Measurements from ENCODE around the gene RPS14. TPM values are rescaled to one million over a fixed set of nuclear protein-coding genes. Genes with fewer than 3 reads are reported as not detected.
"Not testable (repeated sequence)": the region's sequence is repeated elsewhere in the genome, so short reads cannot be mapped to it uniquely, and the experiment has no call there.

RPS14 gene
- polyA plus RNA-seq, 3 donors from 2014 or later: 3,321 to 6,011 (median 3,509) TPM

DNA sequence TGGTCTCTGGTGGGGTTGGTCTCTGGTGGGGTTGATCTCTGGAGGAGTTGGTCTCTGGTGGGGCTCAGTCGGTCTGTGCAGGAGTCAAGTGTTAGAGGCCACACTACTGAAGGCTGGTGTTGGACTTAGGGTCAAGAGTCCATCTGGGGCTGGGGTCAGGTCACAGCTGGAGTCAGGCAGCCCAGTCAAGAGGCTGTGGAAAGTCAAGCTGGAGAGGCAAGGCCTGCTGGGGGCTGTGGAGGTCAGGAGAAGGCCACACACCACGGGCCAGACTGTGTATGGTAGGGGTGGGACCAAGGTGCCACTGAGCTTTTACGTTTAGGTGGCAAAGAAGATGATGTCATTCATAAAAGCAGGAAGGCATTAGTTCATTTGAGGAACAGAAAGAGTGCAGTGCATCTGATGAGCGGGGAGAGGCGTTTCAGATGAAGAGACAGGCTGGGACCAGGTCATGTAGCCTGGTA is 20.1 kb downstream of the RPS14 start:
- H3K27ac Mint-ChIP-seq: no peak overlapping the region
- H3K36me3 Mint-ChIP-seq: no peaks in the 10 kb centered on the region
- H3K9me3 Mint-ChIP-seq: no peaks in the 10 kb centered on the region
- DNase-seq: no peak
- H3K4me1 Mint-ChIP-seq: no peaks in the 10 kb centered on the region
- peaks cover 0 to 2% (median 2%) of the 10 kb centered on the region in 3 donors for H3K27me3 Mint-ChIP-seq (ENCODE audit: low read depth in 3 of 3)
- H3K4me3 Mint-ChIP-seq: no peak overlapping the region

- no peak overlapping the region for H3K27ac Mint-ChIP-seq
- no peak overlapping the region for H3K4me3 Mint-ChIP-seq
- H3K9me3 Mint-ChIP-seq: no peaks in the 10 kb centered on the region
- no peaks in the 10 kb centered on the region for H3K4me1 Mint-ChIP-seq
- no peaks in the 10 kb centered on the region for H3K36me3 Mint-ChIP-seq
- DNase-seq: no peak
- H3K27me3 Mint-ChIP-seq (ENCODE audit: low read depth in 3 of 3): peaks cover 0 to 2% (median 2%) of the 10 kb centered on the region in 3 donors
These were observed 20.6 kb downstream of the RPS14 start for GRCh38 chr5:150428978-150429377.

DNA sequence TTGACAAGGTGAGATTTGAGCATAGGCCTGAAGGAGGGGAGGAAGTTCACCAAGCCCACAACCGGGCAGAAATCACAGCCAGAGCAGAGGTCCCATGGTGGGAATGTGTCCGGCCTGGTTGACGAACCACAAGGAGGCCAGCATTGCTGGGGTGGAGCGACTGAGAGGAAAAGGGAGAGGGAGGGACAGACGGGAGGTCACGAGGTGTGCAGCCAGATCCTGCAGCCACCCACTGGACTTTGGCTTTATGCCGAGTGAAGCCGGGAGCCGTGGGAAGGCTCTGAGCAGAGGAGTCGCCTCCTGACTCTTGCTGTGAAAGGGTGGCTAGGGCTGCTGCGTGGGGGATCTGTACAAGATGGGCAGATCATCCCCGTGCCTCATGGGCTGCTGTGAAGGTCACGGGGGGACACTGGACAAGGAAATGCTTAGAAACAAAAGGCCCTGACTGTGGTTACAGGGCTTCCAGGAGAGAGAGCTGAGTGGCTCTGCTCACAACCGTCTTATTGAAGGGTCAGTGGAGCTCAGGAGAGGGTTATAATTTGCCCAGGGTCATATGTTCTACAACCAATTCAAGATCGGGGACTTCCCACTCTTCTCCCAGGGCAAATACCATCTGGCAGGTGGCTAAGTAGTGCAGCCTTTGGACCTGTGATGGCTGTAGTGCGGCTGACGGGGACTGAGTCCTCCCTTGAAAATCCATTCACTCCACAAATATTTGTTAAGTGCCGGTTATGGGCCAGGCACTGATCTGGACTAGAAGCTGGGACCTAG is 21.2 kb downstream of the RPS14 start:
- Mint-ChIP-seq H3K36me3 (no peaks in the 10 kb centered on the region), H3K27ac (no peak overlapping the region), H3K4me3 (no peak overlapping the region), H3K4me1 (no peaks in the 10 kb centered on the region), H3K9me3 (no peaks in the 10 kb centered on the region), H3K27me3 (ENCODE audit: low read depth in 3 of 3) (peaks cover 0 to 2% (median 2%) of the 10 kb centered on the region in 3 donors)
- DNase-seq: no peak

GRCh38 chr5:150426165-150426564 is 23.4 kb downstream of the RPS14 start:
- H3K4me3 Mint-ChIP-seq; H3K36me3 Mint-ChIP-seq; H3K9me3 Mint-ChIP-seq; H3K4me1 Mint-ChIP-seq; H3K27ac Mint-ChIP-seq; DNase-seq; H3K27me3 Mint-ChIP-seq (ENCODE audit: low read depth in 3 of 3): not testable (repeated sequence)

- H3K9me3 Mint-ChIP-seq: no peaks in the 10 kb centered on the region
- H3K27ac Mint-ChIP-seq: no peak overlapping the region
- no peak for DNase-seq
- H3K36me3 Mint-ChIP-seq: no peaks in the 10 kb centered on the region
- H3K4me1 Mint-ChIP-seq: peaks cover 7% of the 10 kb centered on the region in 2 donors
- H3K4me3 Mint-ChIP-seq: no peak overlapping the region
- H3K27me3 Mint-ChIP-seq (ENCODE audit: low read depth in 3 of 3): peaks cover 0 to 2% (median 1%) of the 10 kb centered on the region in 3 donors
These were observed 26.8 kb downstream of the RPS14 start for GRCh38 chr5:150422758-150423157.

DNA sequence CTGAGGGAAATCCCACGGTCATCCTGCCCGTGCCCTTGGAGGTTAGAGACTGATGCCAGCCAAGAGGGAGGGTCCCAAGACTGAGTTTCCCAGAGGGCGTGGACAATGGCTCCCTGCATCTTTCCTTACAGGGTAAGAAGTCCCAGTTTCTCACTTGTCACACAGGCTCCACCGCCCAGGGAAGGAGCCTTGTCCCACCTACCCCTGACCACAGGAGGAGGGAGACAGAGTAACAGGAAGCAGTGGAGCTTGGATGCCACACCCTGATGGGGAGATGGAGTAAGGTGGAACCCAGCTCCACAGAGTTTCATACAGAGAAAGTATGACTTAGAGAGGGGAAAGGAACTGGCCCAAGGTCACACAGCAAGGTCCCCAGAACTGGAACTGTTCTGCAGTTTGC is 27.5 kb downstream of the RPS14 start:
- Mint-ChIP-seq H3K4me3 (no peak overlapping the region), H3K9me3 (no peaks in the 10 kb centered on the region), H3K36me3 (no peaks in the 10 kb centered on the region), H3K4me1 (peaks cover 7% of the 10 kb centered on the region in 2 donors), H3K27me3 (ENCODE audit: low read depth in 3 of 3) (peaks cover 0 to 2% (median 1%) of the 10 kb centered on the region in 3 donors), H3K27ac (peak overlapping the region in 1 of 6 donors; percentile 65)
- no peak for DNase-seq

DNA sequence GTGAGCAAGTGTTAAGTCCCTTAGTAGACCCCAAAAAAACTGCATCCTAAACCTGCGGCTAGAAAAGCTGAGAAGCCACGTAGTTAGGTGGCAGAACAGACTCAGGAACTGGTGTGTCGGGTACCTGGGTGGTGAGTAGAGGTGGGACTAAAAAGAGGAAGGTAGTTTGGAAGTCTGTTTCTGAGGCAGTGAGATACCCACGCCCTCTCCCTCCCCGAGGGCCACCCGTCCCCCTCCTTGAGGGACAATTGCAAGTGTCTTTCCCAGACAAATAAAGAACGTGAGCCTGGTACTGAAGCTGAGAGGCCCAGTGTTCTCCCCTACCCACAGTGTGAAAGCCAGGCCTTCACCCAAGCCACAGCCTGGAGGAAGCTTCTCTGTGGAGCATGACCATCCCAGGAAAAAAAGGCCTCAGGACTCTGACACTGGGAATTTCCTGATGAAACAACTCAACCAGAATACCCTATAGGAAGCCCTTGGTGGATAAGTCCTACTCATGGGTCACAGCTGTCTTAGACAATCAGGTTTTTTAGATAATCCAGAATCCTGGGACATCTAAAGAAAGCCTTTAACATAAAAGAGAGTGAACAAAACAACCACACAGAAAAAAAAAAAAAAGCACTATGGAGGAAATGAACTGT is 29.8 kb downstream of the RPS14 start:
- Mint-ChIP-seq H3K27me3 (ENCODE audit: low read depth in 3 of 3) (peaks cover 0 to 2% (median 1%) of the 10 kb centered on the region in 3 donors), H3K27ac (peak overlapping the region in 4 of 6 donors; percentile 4 to 63 (median 26)), H3K4me1 (peaks cover 13 to 17% of the 10 kb centered on the region in 2 donors), H3K36me3 (no peaks in the 10 kb centered on the region), H3K4me3 (no peak overlapping the region), H3K9me3 (no peaks in the 10 kb centered on the region)
- no peak for DNase-seq

GRCh38 chr5:150413902-150414790 is 35.4 kb downstream of the RPS14 start:
- Mint-ChIP-seq H3K27me3 (ENCODE audit: low read depth in 3 of 3) (peaks cover 13 to 22% (median 15%) of the 10 kb centered on the region in 3 donors), H3K27ac (peak overlapping the region; percentile 98 to 100 (median 99)), H3K4me3 (peak overlapping the region; percentile 66 to 97 (median 92)), H3K4me1 (peaks cover 55 to 60% of the 10 kb centered on the region in 2 donors)
- H3K9me3 Mint-ChIP-seq, H3K36me3 Mint-ChIP-seq: not testable (repeated sequence)
- peak; percentile 40 to 48 (median 47) for DNase-seq

DNA sequence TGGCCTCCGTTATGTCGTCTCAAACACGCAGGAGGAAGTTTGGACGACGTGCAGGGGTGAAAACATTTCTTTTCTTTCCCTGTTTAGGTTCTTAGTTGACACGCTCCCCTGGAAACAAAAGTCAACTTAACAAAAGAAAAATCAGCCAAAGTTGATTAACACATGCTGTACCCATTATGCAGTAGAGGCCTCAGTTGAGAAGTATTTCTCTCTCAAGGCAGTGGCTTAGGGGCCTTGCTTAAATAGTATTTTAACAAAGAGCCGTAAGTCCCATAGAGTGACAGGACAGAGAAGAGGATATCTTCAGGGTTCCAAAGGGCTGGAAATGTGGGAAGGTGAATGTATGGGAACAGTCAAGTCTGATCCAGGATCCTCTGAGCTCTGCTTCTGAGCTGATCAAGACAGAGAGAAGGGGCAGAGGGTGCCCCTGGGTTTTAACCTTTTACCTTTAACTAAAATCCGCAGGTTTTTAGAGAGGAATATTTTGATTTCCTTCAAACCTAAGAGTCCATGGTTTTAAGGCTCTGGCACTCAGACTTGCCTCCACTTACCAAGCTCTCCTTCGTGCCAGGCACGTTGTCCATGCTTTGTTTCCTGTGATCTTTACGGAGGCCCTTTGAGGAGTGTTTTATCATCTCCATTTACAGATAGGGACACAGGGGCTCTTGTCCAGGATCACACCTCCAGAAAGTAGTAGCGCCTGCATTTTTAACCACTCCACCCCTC is 36.2 kb downstream of the RPS14 start:
- Mint-ChIP-seq H3K36me3 (no peaks in the 10 kb centered on the region), H3K27ac (peak overlapping the region; percentile 98 to 100 (median 99)), H3K27me3 (ENCODE audit: low read depth in 3 of 3) (peaks cover 13 to 25% (median 15%) of the 10 kb centered on the region in 3 donors), H3K9me3 (no peaks in the 10 kb centered on the region), H3K4me1 (peaks cover 57 to 64% of the 10 kb centered on the region in 2 donors), H3K4me3 (peak overlapping the region; percentile 91 to 97 (median 97))
- DNase-seq: no peak

DNA sequence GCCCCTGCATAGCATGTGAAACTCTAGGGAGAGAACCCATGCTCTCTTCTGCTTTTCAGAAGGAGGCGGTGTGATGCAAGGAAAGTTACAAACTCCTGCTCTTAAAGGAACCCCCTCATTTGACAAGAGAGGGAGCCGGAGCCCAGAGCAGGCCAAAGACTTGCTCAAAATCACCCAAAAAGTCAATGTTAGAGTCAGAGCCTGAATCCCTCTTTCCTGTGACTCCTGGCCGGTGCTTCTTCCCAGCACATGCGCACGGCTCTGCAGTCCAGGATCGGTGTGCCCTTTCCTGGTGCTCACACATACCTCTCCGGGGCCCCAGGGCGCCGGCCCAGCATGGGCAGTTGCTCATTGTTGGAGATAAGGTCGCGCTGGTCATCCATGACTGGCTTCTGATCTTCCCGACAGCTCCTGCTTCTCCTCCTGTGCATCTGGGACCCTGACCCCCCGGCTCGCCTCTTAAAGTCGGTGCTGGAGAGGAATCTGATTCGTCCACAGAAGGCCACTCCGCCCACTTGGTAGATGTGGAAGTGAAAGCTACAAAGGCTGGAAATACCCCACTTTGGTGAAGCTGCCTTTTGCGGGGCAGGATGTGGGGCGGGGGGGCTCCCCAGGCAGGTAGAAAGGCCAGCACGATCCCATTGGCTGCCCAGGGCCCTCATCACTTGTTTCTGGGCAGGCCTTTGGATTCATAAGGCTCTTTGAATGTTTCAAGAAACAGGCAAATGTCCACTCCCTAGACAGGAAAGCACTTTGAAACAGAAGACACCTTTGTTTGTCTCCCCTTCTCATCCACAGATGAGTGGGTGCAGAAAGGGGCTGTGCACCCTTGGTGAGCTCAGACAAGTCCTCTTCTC is 37.0 kb downstream of the RPS14 start, which contains the start of gene CD74:
TSS of gene CD74 (minus strand) at position 592 of the 857 bp plus-strand sequence. CDS start at position 431, 161 bp downstream.
- peak within 1 kb of the TSS; percentile 91 to 97 (median 97) for H3K4me3 Mint-ChIP-seq
- peak; percentile 93 to 95 (median 94) for DNase-seq
- no peaks in the 10 kb centered on the region for H3K9me3 Mint-ChIP-seq
- peak within 1 kb of the TSS; percentile 98 to 100 (median 99) for H3K27ac Mint-ChIP-seq
- H3K27me3 Mint-ChIP-seq (ENCODE audit: low read depth in 3 of 3): peaks cover 13 to 25% (median 15%) of the 10 kb centered on the region in 3 donors
- no peaks in the 10 kb centered on the region for H3K36me3 Mint-ChIP-seq
- peaks cover 59 to 65% of the 10 kb centered on the region in 2 donors for H3K4me1 Mint-ChIP-seq

- Mint-ChIP-seq H3K4me1 (peaks cover 59 to 68% of the 10 kb centered on the region in 2 donors), H3K27ac (peak overlapping the region; percentile 98 to 100 (median 99)), H3K27me3 (ENCODE audit: low read depth in 3 of 3) (peaks cover 13 to 25% (median 15%) of the 10 kb centered on the region in 3 donors), H3K4me3 (peak overlapping the region; percentile 91 to 97 (median 97)), H3K36me3 (no peaks in the 10 kb centered on the region), H3K9me3 (no peaks in the 10 kb centered on the region)
- peak; percentile 65 to 70 (median 69) for DNase-seq
These were observed 38.1 kb downstream of the RPS14 start for GRCh38 chr5:150411245-150411979.
